CD4-positive, CD25-positive, alpha-beta regulatory T cell (primary cell): Measurements from ENCODE around the gene CAPN9. TPM values are rescaled to one million over a fixed set of nuclear protein-coding genes. Genes with fewer than 3 reads are reported as not detected.
"Not testable (repeated sequence)": the region's sequence is repeated elsewhere in the genome, so short reads cannot be mapped to it uniquely, and the experiment has no call there.

ENCODE experiments used
- ATAC-seq, 2 donors: fragments of 150-1000 bp; cut with Tn5 transposase; one replicate each; pipeline ENCODE4 v1.10.0; 2021; ENCODE audit warnings: low read depth in 2 of 2, moderate number of reproducible peaks in 2 of 2, moderate library complexity in 1 of 2
- DNase-seq, 3 donors: peaks; one replicate each; pipeline versions ENCODE4 v3.0.0 to v3.0.0-alpha.2; 2012 to 2022; ENCODE audit warnings: mixed read lengths in 1 of 3
- H3K27ac ChIP-seq: one replicate; pipeline ENCODE4 v1.7.0; 2013; ENCODE audit warnings: mild to moderate bottlenecking, low read length; ENCODE audit not compliant: insufficient read depth, poor library complexity, severe bottlenecking
- H3K27me3 ChIP-seq: one replicate; pipeline ENCODE4 v1.7.0; 2013; ENCODE audit warnings: low read length; ENCODE audit not compliant: control insufficient read depth, insufficient read depth
- H3K36me3 ChIP-seq: one replicate; pipeline ENCODE4 v1.7.0; 2013; ENCODE audit warnings: mild to moderate bottlenecking, low read length, moderate library complexity; ENCODE audit not compliant: control insufficient read depth, insufficient read depth
- H3K4me1 ChIP-seq: 2 replicates; pipeline ENCODE4 v1.7.0; 2013; ENCODE audit warnings: mild to moderate bottlenecking, low read length; ENCODE audit not compliant: insufficient read depth, control insufficient read depth, poor library complexity, severe bottlenecking
- H3K4me3 ChIP-seq: one replicate; pipeline ENCODE4 v1.7.0; 2013; ENCODE audit warnings: low read depth, mild to moderate bottlenecking, low read length, moderate library complexity
- H3K9me3 ChIP-seq, 2 experiments: 1 replicate in 1 of 2; 2 replicates in 1 of 2; pipeline ENCODE4 v1.7.0; 2013; ENCODE audit warnings: low read length in 2 of 2, mild to moderate bottlenecking in 1 of 2, moderate library complexity in 1 of 2; ENCODE audit not compliant: control insufficient read depth in 2 of 2
- H3K27ac Mint-ChIP-seq, 3 donors: one replicate each; pipeline ENCODE4 v1.8.0; 2020 to 2022; ENCODE audit warnings: mild to moderate bottlenecking in 3 of 3, mixed read lengths in 3 of 3, moderate library complexity in 2 of 3
- H3K27me3 Mint-ChIP-seq: one replicate; pipeline ENCODE4 v1.8.0; 2022; ENCODE audit warnings: mild to moderate bottlenecking, mixed read lengths
- H3K36me3 Mint-ChIP-seq: one replicate; pipeline ENCODE4 v1.8.0; 2020; ENCODE audit warnings: mixed read lengths
- H3K4me1 Mint-ChIP-seq, 4 donors: one replicate each; pipeline ENCODE4 v1.8.0; 2020 to 2022; ENCODE audit warnings: mixed read lengths in 4 of 4, mild to moderate bottlenecking in 1 of 4
- H3K4me3 Mint-ChIP-seq, 4 donors: one replicate each; pipeline ENCODE4 v1.8.0; 2020 to 2022; ENCODE audit warnings: mild to moderate bottlenecking in 4 of 4, mixed read lengths in 4 of 4, moderate library complexity in 3 of 4
- H3K9me3 Mint-ChIP-seq, 7 donors: one replicate each; pipeline ENCODE4 v1.8.0; 2020 to 2022; ENCODE audit warnings: mixed read lengths in 7 of 7, mild to moderate bottlenecking in 3 of 7, moderate library complexity in 2 of 7
- polyA plus RNA-seq, 4 donors: library from polyadenylated mRNA; unstranded; fragments of 300-500 nt; fragmentation: Illumina TruSeq; gene quantifications; one replicate each; pipeline ENCODE4 v1.2.3, GENCODE V29; 2021
- total RNA-seq: library from RNA; stranded (reverse); gene quantifications from one replicate; pipeline ENCODE4 v1.2.3, GENCODE V29; 2022

CAPN9 gene
- total and polyA plus RNA-seq, 5 donors from 2014 or later = not detected

DNA sequence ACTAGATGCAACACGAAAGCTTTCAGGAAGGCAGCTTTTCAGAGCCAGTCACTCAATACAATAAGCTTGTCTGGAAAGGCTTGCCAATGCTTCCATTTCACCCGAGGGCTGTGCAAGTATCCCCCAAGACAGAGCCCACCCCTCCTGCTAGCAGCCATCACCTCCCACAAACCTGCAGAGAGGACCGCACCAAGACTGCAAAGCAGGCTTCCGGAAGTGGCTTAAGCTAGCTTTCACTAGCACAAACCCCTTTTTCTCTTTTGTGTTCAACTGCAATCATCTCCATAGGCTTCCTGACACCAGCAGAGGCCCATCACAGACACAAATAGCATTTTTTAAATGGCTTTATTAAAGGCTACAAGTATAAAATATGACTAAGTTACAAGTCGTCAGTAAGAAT is 89.6 kb downstream of the CAPN9 start:
- H3K27ac ChIP-seq = no peak overlapping the region
- DNase-seq = no peak
- no peak overlapping the region for H3K4me3 ChIP-seq
- no peaks in the 10 kb centered on the region for H3K4me1 ChIP-seq
- H3K36me3 Mint-ChIP-seq = peaks cover 22% of the 10 kb centered on the region
- peaks cover 4% of the 10 kb centered on the region for H3K27me3 ChIP-seq
- no peak for ATAC-seq
- H3K27ac Mint-ChIP-seq = no peak overlapping the region
- H3K4me3 Mint-ChIP-seq = no peak overlapping the region
- H3K9me3 Mint-ChIP-seq = no peaks in the 10 kb centered on the region
- H3K9me3 ChIP-seq = no peaks in the 10 kb centered on the region
- H3K27me3 Mint-ChIP-seq = peaks cover 7% of the 10 kb centered on the region
- peaks cover 0 to 4% (median 0%) of the 10 kb centered on the region in 4 donors for H3K4me1 Mint-ChIP-seq
- no peaks in the 10 kb centered on the region for H3K36me3 ChIP-seq

DNA sequence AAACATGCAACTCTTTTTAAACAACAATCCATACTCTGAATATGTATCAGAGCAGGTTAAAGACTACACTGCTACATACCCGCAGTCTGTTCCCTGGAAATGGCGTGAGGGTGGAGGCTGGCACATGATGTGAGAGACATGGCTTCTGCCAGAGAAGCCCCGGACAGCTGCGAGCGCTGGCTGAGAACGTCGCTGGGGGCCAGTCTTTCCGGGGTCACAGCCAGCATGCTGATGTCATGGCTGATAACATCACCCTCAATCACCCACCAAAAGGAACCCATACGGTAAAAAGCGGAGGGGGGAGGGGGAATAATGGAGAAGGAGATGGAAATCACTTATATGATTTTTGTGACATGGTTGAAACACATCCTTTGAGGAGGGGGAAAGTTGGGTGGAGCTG is 92.0 kb downstream of the CAPN9 start:
- peaks cover 0 to 4% (median 0%) of the 10 kb centered on the region in 4 donors for H3K4me1 Mint-ChIP-seq
- H3K4me3 Mint-ChIP-seq = no peak overlapping the region
- H3K9me3 Mint-ChIP-seq = no peaks in the 10 kb centered on the region
- H3K27ac ChIP-seq = no peak overlapping the region
- no peaks in the 10 kb centered on the region for H3K36me3 ChIP-seq
- no peak for ATAC-seq
- no peaks in the 10 kb centered on the region for H3K9me3 ChIP-seq
- no peaks in the 10 kb centered on the region for H3K27me3 ChIP-seq
- no peaks in the 10 kb centered on the region for H3K27me3 Mint-ChIP-seq
- no peak overlapping the region for H3K4me3 ChIP-seq
- peaks cover 28% of the 10 kb centered on the region for H3K36me3 Mint-ChIP-seq
- DNase-seq = no peak
- H3K4me1 ChIP-seq = no peaks in the 10 kb centered on the region
- H3K27ac Mint-ChIP-seq = no peak overlapping the region

DNA sequence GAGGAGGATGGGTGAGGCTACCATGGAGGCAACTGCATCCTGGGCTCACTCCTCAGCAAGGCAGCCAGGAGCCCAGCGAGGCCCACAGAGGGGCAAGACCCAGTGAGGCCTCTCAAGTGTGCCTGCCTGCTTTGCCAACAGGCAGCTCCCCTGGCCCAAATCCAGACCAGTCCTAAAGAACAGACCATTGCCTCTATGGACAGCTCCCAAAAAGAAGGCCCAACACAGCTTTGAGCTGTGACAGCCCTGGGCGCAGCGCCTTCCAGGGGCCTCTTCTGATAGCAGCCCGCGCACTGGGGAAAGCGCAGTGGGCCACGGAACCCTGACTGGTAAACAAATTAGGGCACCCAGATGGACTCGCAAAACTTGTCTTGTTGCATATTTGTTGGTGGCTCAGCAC is 95.6 kb downstream of the CAPN9 start:
- Mint-ChIP-seq H3K4me3 (no peak overlapping the region), H3K4me1 (peaks cover 0 to 4% (median 0%) of the 10 kb centered on the region in 4 donors), H3K36me3 (peaks cover 32% of the 10 kb centered on the region), H3K27ac (no peak overlapping the region), H3K9me3 (no peaks in the 10 kb centered on the region), H3K27me3 (no peaks in the 10 kb centered on the region)
- DNase-seq (no peak), ATAC-seq (no peak)
- H3K9me3 ChIP-seq = no peaks in the 10 kb centered on the region
- no peaks in the 10 kb centered on the region for H3K27me3 ChIP-seq
- no peak overlapping the region for H3K4me3 ChIP-seq
- no peaks in the 10 kb centered on the region for H3K36me3 ChIP-seq
- no peak overlapping the region for H3K27ac ChIP-seq
- H3K4me1 ChIP-seq = no peaks in the 10 kb centered on the region

DNA sequence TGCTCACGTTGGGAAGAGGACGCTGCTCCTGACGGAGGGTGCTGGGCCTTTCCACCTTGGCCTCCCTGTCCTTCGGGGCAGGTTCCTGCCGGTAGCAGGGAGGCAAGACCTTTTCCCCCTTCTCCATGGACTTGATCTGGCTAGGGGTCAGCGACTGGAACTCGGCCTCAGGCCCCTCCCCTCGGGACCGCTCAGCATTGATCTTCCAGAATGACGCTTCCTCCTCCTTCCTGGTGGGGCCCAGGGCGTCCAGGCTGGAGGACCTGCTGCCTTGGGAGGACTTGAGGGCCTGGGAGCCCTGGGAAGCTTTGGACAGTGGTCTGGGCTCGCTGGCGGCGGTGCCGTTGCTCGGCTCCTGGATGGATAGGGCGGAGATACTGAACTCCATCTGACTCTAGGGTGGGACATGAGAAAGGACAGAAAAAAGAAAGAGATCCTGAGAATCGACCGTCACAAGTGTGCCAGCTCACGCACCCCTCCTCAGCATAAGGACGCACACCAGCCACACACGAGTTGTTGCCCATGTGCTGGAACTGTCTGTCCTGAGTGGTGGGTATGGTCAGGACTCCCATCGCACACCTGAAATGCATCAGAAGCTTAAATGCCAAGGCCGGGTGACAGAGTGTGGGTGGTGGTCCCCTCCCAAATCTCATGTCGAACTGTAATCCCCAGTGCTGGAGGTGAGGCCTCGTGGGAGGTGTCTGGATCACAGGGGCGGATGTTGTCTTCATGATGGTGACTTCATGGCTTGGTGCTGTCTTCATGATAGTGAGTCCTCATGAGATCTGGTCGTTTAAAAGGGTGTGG is 96.5 kb downstream of the CAPN9 start:
- Histone ChIP-seq H3K4me1 (no peaks in the 10 kb centered on the region), H3K27me3 (no peaks in the 10 kb centered on the region), H3K4me3 (no peak overlapping the region), H3K9me3 (no peaks in the 10 kb centered on the region), H3K36me3 (no peaks in the 10 kb centered on the region), H3K27ac (no peak overlapping the region)
- ATAC-seq (no peak), DNase-seq (no peak)
- Mint-ChIP-seq H3K27ac (no peak overlapping the region), H3K27me3 (no peaks in the 10 kb centered on the region), H3K4me3 (no peak overlapping the region), H3K36me3 (peaks cover 32% of the 10 kb centered on the region), H3K4me1 (peaks cover 0 to 4% (median 0%) of the 10 kb centered on the region in 4 donors), H3K9me3 (no peaks in the 10 kb centered on the region)

DNA sequence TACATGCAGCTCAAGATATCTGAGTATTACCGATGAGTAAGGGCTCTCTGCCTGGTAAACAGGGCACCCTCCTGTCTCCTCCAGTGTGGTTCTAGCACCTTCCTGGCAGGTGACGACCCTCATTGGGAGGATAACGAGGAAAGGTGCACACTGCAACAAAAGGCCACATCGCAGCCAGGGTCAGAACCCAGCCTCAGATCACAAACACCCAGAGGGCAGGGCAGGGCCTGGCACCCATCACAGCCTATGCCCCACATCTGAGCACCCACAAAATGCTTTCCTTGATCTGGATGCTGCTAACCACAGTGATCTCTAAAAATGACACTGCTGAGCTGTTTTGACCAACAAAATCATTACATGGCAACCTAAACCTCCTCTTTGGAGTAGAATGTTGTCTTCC is 97.4 kb downstream of the CAPN9 start:
- Histone ChIP-seq H3K9me3 (no peaks in the 10 kb centered on the region), H3K36me3 (no peaks in the 10 kb centered on the region), H3K27ac (no peak overlapping the region), H3K27me3 (no peaks in the 10 kb centered on the region), H3K4me3 (no peak overlapping the region), H3K4me1 (no peaks in the 10 kb centered on the region)
- peaks cover 27% of the 10 kb centered on the region for H3K36me3 Mint-ChIP-seq
- H3K4me3 Mint-ChIP-seq = peak overlapping the region in 1 of 4 donors; percentile 80
- no peak for ATAC-seq
- H3K27me3 Mint-ChIP-seq = no peaks in the 10 kb centered on the region
- H3K4me1 Mint-ChIP-seq = peaks cover 0 to 4% (median under 1%) of the 10 kb centered on the region in 4 donors
- no peak overlapping the region for H3K27ac Mint-ChIP-seq
- no peaks in the 10 kb centered on the region for H3K9me3 Mint-ChIP-seq
- no peak for DNase-seq

DNA sequence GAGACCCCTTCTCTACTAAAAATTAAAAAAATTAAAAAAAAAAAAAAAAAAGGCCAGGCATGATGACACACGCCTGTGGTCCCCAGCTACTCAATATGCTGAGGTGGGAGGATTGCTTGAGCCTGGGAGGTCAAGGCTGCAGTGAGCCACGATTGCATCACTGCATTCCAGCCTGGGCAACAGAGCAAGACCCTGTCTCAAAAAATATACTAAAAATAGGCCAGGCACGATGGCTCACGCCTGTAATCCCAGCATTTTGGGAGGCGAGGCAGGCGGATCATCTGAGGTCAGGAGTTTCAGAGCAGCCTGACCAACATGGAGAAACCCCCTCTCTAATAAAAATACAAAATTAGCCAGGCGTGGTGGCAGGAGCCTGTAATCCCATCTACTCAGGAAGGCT is 98.0 kb downstream of the CAPN9 start:
- not testable (repeated sequence) for H3K27ac ChIP-seq, ATAC-seq, H3K27me3 Mint-ChIP-seq, H3K4me1 Mint-ChIP-seq, H3K9me3 ChIP-seq, H3K4me1 ChIP-seq, H3K4me3 Mint-ChIP-seq, H3K9me3 Mint-ChIP-seq, DNase-seq, H3K27ac Mint-ChIP-seq, H3K27me3 ChIP-seq, H3K36me3 ChIP-seq, H3K4me3 ChIP-seq
- H3K36me3 Mint-ChIP-seq = peaks cover 23% of the 10 kb centered on the region

DNA sequence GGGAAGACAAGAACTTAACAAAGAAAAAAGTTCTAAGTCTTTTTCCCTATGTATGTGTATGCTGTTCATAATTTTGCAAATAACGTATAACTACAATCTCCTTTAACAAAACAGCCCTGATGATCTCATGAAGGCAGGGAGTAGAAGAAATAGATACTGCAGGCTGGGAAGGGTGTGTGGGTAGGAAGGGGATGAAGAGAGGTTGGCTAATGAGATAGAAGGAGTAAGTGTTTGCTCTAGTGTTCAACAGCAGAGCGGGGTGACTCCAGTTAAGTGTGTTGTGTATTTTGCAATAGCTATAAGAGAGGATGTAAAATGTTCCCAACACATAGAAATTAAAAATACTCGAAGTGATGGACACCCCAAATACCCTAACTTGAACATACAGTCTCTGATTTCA is 101.0 kb downstream of the CAPN9 start:
- Mint-ChIP-seq H3K27ac (no peak overlapping the region), H3K4me1 (peaks cover 0 to 9% (median 0%) of the 10 kb centered on the region in 4 donors)

More for the DNA sequence above, 101.0 kb downstream of the CAPN9 start:
- H3K9me3 Mint-ChIP-seq = peaks cover 0 to 1% (median 0%) of the 10 kb centered on the region in 7 donors
- no peak for DNase-seq
- H3K27me3 Mint-ChIP-seq = no peaks in the 10 kb centered on the region
- H3K36me3 Mint-ChIP-seq = peaks cover 22% of the 10 kb centered on the region
- Histone ChIP-seq H3K27me3 (no peaks in the 10 kb centered on the region), H3K27ac (no peak overlapping the region), H3K4me1 (no peaks in the 10 kb centered on the region), H3K36me3 (no peaks in the 10 kb centered on the region), H3K9me3 (no peaks in the 10 kb centered on the region), H3K4me3 (no peak overlapping the region)
- no peak overlapping the region for H3K4me3 Mint-ChIP-seq
- no peak for ATAC-seq
